GM18951 (cell line): Measurements from ENCODE around the gene PPP2R2B.

Experiments
- POLR2A ChIP-seq: IDR thresholded peaks from 4 replicates; pipeline ENCODE4 v1.6.1; 2011; ENCODE audit warnings: mild to moderate bottlenecking; ENCODE audit not compliant: insufficient read length, insufficient read depth; ENCODE audit errors: extremely low read depth
- in situ Hi-C: fragments of 300-500 bp; cut with MboI; formaldehyde crosslinking; loops from one replicate; pipeline ENCODE4 v1.12.0; 2022; ENCODE audit warnings: low sequenced_read_pairs, mixed read lengths, inconsistent platforms; ENCODE audit not compliant: unreplicated experiment

The PPP2R2B gene

DNA sequence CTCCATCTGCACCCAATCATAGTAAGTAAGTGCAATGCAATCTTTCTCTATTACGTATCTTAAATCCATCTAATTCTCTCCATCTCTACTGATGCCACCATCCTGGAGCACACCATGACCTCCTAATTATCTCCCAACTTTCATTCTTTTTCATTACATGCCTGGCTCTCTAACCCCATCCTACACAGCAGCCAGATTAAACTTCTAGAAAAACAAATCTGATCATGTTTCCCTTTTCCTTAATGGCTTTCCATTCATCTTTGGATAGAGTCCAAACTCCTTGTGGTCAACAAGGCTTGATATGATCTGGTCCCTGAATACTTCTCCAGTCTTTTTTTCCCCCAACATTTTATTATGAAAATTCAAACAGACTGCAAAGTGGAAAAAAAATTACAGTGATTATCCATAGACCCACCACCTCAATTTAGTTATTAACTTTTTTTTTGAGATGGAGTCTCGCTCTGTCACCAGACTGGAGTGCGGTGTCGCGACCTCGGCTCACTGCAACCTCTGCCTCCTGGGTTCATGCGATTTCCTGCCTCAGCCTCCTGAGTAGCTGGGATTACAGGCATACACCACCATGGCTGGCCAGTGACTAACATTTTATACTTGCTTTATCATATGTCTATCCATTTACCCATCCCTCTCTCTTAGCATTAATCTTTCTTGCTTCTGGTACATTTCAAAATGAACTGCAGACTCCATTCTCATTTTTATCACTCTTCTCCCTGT, 5.2 kb downstream of the PPP2R2B start:
- no peak for TF ChIP-seq POLR2A
- in situ Hi-C loops = no loop called here

GRCh38 chr5:146872188-146872587, 6.4 kb downstream of the PPP2R2B start:
- TF ChIP-seq POLR2A = no peak
- in situ Hi-C loops = no loop called here

- TF ChIP-seq POLR2A = no peak
- in situ Hi-C loops = no loop called here
These were observed 10.4 kb downstream of the PPP2R2B start for GRCh38 chr5:146867996-146868708.

GRCh38 chr5:146866263-146866662, 12.3 kb downstream of the PPP2R2B start:
- TF ChIP-seq POLR2A = no peak
- in situ Hi-C loops = no loop called here

DNA sequence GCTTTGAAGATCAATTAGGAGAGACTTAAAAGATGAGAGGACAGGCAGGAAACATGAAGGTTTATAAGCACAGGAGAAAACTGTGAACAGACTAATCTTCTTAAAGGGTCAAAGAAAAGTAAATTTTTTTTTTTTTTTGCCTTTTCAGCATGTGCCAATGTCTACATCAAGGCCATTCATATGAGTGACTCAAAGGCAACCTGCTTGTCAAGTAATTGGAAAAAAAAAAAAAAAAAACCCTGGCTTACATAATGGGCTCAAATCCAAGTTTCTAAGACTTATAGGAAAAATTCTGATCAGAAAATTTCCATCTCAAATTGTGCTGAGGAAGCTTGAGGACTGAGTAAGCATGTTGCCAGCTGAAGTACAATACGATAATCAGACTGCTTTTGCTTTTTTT, 15.9 kb downstream of the PPP2R2B start:
- TF ChIP-seq POLR2A = no peak
- in situ Hi-C loops = no loop called here

DNA sequence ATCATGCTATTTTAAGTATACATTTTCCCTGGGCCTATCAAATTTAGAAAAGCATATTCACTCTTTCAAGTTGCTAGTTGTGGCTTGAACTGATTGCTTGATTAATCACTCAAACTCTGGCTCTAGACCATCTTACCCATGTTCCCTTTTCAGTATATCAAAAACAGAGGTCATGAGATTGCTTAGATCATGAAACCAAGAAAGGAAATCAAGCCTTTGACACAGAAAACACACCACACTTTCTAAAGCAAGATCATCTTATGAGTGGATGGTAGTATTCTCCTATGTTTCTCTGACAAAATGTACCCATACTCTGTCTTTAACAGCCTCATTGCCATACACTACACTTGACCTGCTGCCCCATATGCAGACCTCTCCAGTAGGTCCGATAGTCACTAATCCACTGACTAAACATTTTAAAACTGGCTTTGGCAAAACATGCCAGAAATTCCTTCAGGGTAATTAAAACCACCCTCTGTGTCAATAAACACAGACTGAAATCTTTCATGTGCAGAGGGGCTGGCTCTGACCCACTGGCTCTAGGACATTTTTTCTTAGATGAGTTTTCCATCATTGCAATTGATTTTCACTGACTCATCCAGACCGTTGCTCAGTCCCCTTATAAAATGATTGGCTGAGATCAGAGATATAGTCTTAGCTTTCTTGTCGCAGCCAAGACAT, 18.2 kb downstream of the PPP2R2B start:
- in situ Hi-C loops = no loop called here
- no peak for TF ChIP-seq POLR2A

- TF ChIP-seq POLR2A = no peak
- in situ Hi-C loops = no loop called here
These were observed 26.5 kb downstream of the PPP2R2B start for GRCh38 chr5:146852089-146852488.

DNA sequence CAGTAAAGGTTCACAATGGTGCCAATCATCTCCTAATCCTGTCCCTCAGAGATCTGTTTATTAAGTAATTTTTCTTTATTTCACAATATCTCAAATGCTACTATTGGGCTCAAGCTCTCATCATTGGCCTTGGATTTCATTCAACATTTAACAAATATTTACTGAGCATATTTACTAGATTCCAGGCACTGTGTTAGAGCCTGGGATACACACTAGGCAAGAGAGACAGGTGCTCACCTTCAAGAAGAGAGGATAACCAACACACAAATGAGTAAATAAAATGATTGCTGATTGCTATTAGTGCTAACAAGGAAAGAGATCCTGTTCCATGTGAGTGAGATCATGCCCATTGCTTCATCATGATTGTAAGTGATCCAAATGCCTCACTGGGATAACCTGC, 27.4 kb downstream of the PPP2R2B start:
- no peak for TF ChIP-seq POLR2A
- in situ Hi-C loops = no loop called here

GRCh38 chr5:146849694-146850303, 28.8 kb downstream of the PPP2R2B start:
- no peak for TF ChIP-seq POLR2A
- in situ Hi-C loops = no loop called here

DNA sequence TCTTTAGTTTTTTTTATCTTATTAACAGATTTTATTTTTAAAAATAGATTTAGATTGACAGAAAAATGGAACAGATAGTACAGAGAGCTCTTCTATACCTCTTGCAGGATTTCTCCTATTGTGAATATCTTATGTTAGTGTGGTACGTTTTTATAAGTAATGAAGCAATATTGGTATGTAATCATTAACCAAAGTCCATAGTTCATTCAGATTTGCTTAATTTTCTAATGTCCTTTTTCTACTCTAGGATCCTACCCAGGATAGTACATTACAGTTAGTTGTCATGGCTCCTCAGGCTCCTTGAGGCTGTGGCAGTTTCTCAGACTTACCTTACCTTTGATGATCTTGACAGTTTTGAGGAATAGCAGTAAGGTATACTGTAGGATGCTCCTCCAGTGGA, 30.4 kb downstream of the PPP2R2B start:
- in situ Hi-C loops = no loop called here
- TF ChIP-seq POLR2A = no peak

DNA sequence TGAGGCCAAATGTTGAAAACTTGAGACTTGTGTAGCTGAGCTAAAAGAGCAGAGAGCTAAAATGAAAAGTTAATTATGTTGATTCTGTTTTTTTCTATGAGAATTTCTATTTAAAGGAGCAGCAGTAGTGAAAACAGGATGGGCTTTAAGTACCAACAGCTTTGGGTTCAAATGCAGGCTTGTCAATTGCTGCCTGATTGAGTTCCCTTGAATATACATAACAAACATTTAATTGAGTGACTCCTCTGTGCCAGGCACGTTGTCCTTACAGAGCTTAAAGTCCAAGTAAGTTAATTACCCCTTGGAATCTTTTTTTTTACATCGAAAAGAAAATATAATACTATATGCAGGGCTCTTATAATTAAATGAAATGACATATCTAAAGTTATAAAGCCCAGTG, 38.5 kb downstream of the PPP2R2B start:
- in situ Hi-C loops = no loop called here
- TF ChIP-seq POLR2A = no peak

GRCh38 chr5:146836226-146836842, 42.2 kb downstream of the PPP2R2B start:
- in situ Hi-C loops = no loop called here
- TF ChIP-seq POLR2A = no peak
